Epithelial cell of prostate (primary cell): ENCODE results near the gene GSTT2B.
"Not testable (repeated sequence)": the region's sequence is repeated elsewhere in the genome, so short reads cannot be mapped to it uniquely, and the experiment has no call there.

Experiments
- DNase-seq: peaks from one replicate; pipeline ENCODE4 v3.0.0-alpha.2; 2011; ENCODE audit warnings: low read depth, low spot score
- H3K27ac ChIP-seq: fragments of 450-650 bp; 2 replicates; pipeline ENCODE4 v1.5.1; 2017; ENCODE audit warnings: mild to moderate bottlenecking

Gene GSTT2B

GRCh38 chr22:23986538-23987178 is 25.7 kb upstream of the GSTT2B start:
- not testable (repeated sequence) for H3K27ac ChIP-seq, DNase-seq

- DNase-seq, H3K27ac ChIP-seq: not testable (repeated sequence)
These were observed 25.1 kb upstream of the GSTT2B start for GRCh38 chr22:23986089-23986488.

GRCh38 chr22:23984430-23984829 is 23.4 kb upstream of the GSTT2B start:
- no peak for DNase-seq
- H3K27ac ChIP-seq, result no peak overlapping the region

GRCh38 chr22:23980567-23980966 is 19.6 kb upstream of the GSTT2B start:
- DNase-seq, H3K27ac ChIP-seq: not testable (repeated sequence)

- DNase-seq, H3K27ac ChIP-seq: not testable (repeated sequence)
These were observed 18.7 kb upstream of the GSTT2B start, which contains the start of gene GSTT2 for GRCh38 chr22:23979557-23980240. GSTT2 (plus strand) TSS chr22:23980134.

- DNase-seq, H3K27ac ChIP-seq: not testable (repeated sequence)
These were observed 16.3 kb upstream of the GSTT2B start for GRCh38 chr22:23977304-23977703.

- not testable (repeated sequence) for H3K27ac ChIP-seq, DNase-seq
These were observed 13.9 kb upstream of the GSTT2B start for GRCh38 chr22:23974836-23975352.

- DNase-seq, H3K27ac ChIP-seq: not testable (repeated sequence)
These were observed 13.3 kb upstream of the GSTT2B start, which contains the start of gene DDT for GRCh38 chr22:23974345-23974744. DDT (minus strand) TSS chr22:23974441; CDS start chr22:23974414, 27 bp downstream.

GRCh38 chr22:23971927-23972326 is 10.9 kb upstream of the GSTT2B start:
- not testable (repeated sequence) for H3K27ac ChIP-seq, DNase-seq

- H3K27ac ChIP-seq, result no peak overlapping the region
- DNase-seq, result no peak
These were observed 10.0 kb upstream of the GSTT2B start for GRCh38 chr22:23970816-23971486.

- H3K27ac ChIP-seq, result no peak overlapping the region
- no peak for DNase-seq
These were observed 9.2 kb upstream of the GSTT2B start for GRCh38 chr22:23970201-23970641.

- H3K27ac ChIP-seq, result no peak overlapping the region
- no peak for DNase-seq
These were observed 8.1 kb upstream of the GSTT2B start for GRCh38 chr22:23969071-23969470.

GRCh38 chr22:23966568-23966967 is 5.6 kb upstream of the GSTT2B start, which contains the start of gene DDTL:
DDTL (plus strand) TSS chr22:23966888; CDS start chr22:23966915, 27 bp downstream.
- not testable (repeated sequence) for H3K27ac ChIP-seq, DNase-seq

GRCh38 chr22:23966094-23966493 is 5.1 kb upstream of the GSTT2B start:
- not testable (repeated sequence) for DNase-seq, H3K27ac ChIP-seq

GRCh38 chr22:23956301-23956900 is 4.6 kb downstream of the GSTT2B start:
- DNase-seq, H3K27ac ChIP-seq: not testable (repeated sequence)

- H3K27ac ChIP-seq, DNase-seq: not testable (repeated sequence)
These were observed 5.1 kb downstream of the GSTT2B start for GRCh38 chr22:23955886-23956285.

- not testable (repeated sequence) for DNase-seq, H3K27ac ChIP-seq
These were observed 6.0 kb downstream of the GSTT2B start for GRCh38 chr22:23954991-23955305.

- DNase-seq, H3K27ac ChIP-seq: not testable (repeated sequence)
These were observed 6.6 kb downstream of the GSTT2B start for GRCh38 chr22:23954193-23954990.

- DNase-seq, result not testable (repeated sequence)
These were observed 7.5 kb downstream of the GSTT2B start for GRCh38 chr22:23953485-23953884.

More at GRCh38 chr22:23953485-23953884, 7.5 kb downstream of the GSTT2B start:
- not testable (repeated sequence) for H3K27ac ChIP-seq
